Measurements from ENCODE around the gene DDHD1. TPM values are rescaled to one million over a fixed set of nuclear protein-coding genes. Genes with fewer than 3 reads are reported as not detected.

DDHD1 gene
- polyA plus RNA-seq, 1 of the 3 experiments (the other 2 are of a cell fraction), result 1.9 TPM

GRCh38 chr14:53174918-53175317 is 21.8 kb upstream of the DDHD1 start:
- peak; percentile 63 for DNase-seq
- H3K4me2 ChIP-seq, result no peak overlapping the region
- H3K9me2 ChIP-seq, result no peaks in the 10 kb centered on the region
- ChIA-PET POLR2A (interaction anchor here (1.0 kb wide), 1 partner anchor 22 kb away, joined by 3 read pairs; no protein-coding TSS in a partner anchor), CTCF (interaction anchor here (1.0 to 1.2 kb wide), 2 partner anchors 9 to 131 kb away, joined by 3 read pairs; no protein-coding TSS in a partner anchor)
- no peak overlapping the region for H3K9ac ChIP-seq
- H2AFZ ChIP-seq (ENCODE audit: low read depth), result no peak overlapping the region
- no peaks in the 10 kb centered on the region for H3K9me3 ChIP-seq
- no peaks in the 10 kb centered on the region; the same call in 1 of the 2 replicates for H3K27me3 ChIP-seq (ENCODE audit: insufficient read depth)
- H3K4me1 ChIP-seq (ENCODE audit: control insufficient read depth in 1 of 2, insufficient read depth in 2 of 2, low read depth in 1 of 2, low read length in 1 of 2), result peaks cover 0 to 7% of the 10 kb centered on the region in 2 experiments; a peak in 2 of 4 replicates
- H3K4me3 ChIP-seq (ENCODE audit: low read depth in 2 of 2, low read length in 1 of 2), result no peak overlapping the region
- H3K79me2 ChIP-seq (ENCODE audit: insufficient read depth), result no peaks in the 10 kb centered on the region
- 7% methylated on average over 4 of the region's 4 CpGs for WGBS (ENCODE audit: low lambda C conversion rate)
- no peaks in the 10 kb centered on the region for H4K20me1 ChIP-seq (ENCODE audit: insufficient read depth)
- no peak overlapping the region for H3K27ac ChIP-seq (ENCODE audit: low read depth in 2 of 2, low read length in 1 of 2)
- no peaks in the 10 kb centered on the region for H3K36me3 ChIP-seq (replicated peaks in 1 of 2; ENCODE audit: control insufficient read depth in 1 of 2, insufficient read depth in 2 of 2, low read length in 1 of 2)
- H3F3A ChIP-seq (replicated peaks; ENCODE audit: insufficient read depth), result no peaks in the 10 kb centered on the region
- TF ChIP-seq JUND (IDR thresholded peaks at IDR 0.05) (no peak), USF2 (IDR thresholded peaks at IDR 0.05; ENCODE audit: borderline replicate concordance, low read depth, low read length) (no peak), MAX (IDR thresholded peaks at IDR 0.05; ENCODE audit: low read depth) (no peak), TEAD4 (IDR thresholded peaks at IDR 0.05; ENCODE audit: borderline replicate concordance, insufficient read depth) (no peak), CHD2 (IDR thresholded peaks at IDR 0.05; ENCODE audit: low read length, partially characterized antibody) (peak; percentile 65), TCF12 (IDR thresholded peaks at IDR 0.05) (peak; percentile 33), RCOR1 (IDR thresholded peaks at IDR 0.05; ENCODE audit: low read length) (peak; percentile 98), EP300 (IDR thresholded peaks at IDR 0.05; ENCODE audit: borderline replicate concordance in 1 of 2, low read depth in 1 of 2, low read length in 1 of 2) (peak in 1 of 2 experiments; percentile 89; a peak in 2 of 4 replicates), RFX5 (IDR thresholded peaks at IDR 0.05; ENCODE audit: low read length) (no peak), NFIC (IDR thresholded peaks at IDR 0.05; ENCODE audit: borderline replicate concordance) (no peak), SMC3 (IDR thresholded peaks at IDR 0.05; ENCODE audit: low read depth, low read length) (no peak), RAD21 (IDR thresholded peaks at IDR 0.05; ENCODE audit: low read length) (0 out of 2 replicates have a peak, but pooled peaks have one; percentile 11), GATA2 (CRISPR knock-in tag; IDR thresholded peaks at IDR 0.05) (peak; percentile 93), FOXJ3 (CRISPR knock-in tag; IDR thresholded peaks at IDR 0.05) (peak; percentile 70), MXI1 (IDR thresholded peaks at IDR 0.05; ENCODE audit: low read depth, low read length) (peak; percentile 29; the same call in 1 of the 2 replicates)

- H2AFZ ChIP-seq (ENCODE audit: low read depth), result no peak overlapping the region
- H3K9me3 ChIP-seq, result no peaks in the 10 kb centered on the region
- H3K4me3 ChIP-seq (ENCODE audit: low read depth in 2 of 2, low read length in 1 of 2), result no peak overlapping the region
- POLR2A ChIA-PET, result no interaction called here
- H3K79me2 ChIP-seq (ENCODE audit: insufficient read depth), result no peaks in the 10 kb centered on the region
- H3K36me3 ChIP-seq (replicated peaks in 1 of 2; ENCODE audit: control insufficient read depth in 1 of 2, insufficient read depth in 2 of 2, low read length in 1 of 2), result no peaks in the 10 kb centered on the region
- WGBS (ENCODE audit: low lambda C conversion rate), result 91% methylated on average over 9 of the region's 9 CpGs
- no peak overlapping the region for H3K27ac ChIP-seq (ENCODE audit: low read depth in 2 of 2, low read length in 1 of 2)
- CTCF ChIA-PET, result interaction anchor here (1.1 kb wide), 1 partner anchor 17 kb away, joined by 3 read pairs; no protein-coding TSS in a partner anchor
- H3K9me2 ChIP-seq, result no peaks in the 10 kb centered on the region
- no peak for DNase-seq
- no peak overlapping the region for H3K4me2 ChIP-seq
- no peaks in the 10 kb centered on the region for H3F3A ChIP-seq (replicated peaks; ENCODE audit: insufficient read depth)
- no peaks in the 10 kb centered on the region for H3K4me1 ChIP-seq (ENCODE audit: control insufficient read depth in 1 of 2, insufficient read depth in 2 of 2, low read depth in 1 of 2, low read length in 1 of 2)
- H3K9ac ChIP-seq, result no peak overlapping the region
- H3K27me3 ChIP-seq (ENCODE audit: insufficient read depth), result no peaks in the 10 kb centered on the region
- H4K20me1 ChIP-seq (ENCODE audit: insufficient read depth), result no peaks in the 10 kb centered on the region
- no peak for TF ChIP-seq FOXM1 (IDR thresholded peaks at IDR 0.05; ENCODE audit: low read depth)
- no peak for TF ChIP-seq POLR2AphosphoS5 (IDR thresholded peaks at IDR 0.05; ENCODE audit: low read depth, low read length)
- no peak for TF ChIP-seq TAF1 (IDR thresholded peaks at IDR 0.05; ENCODE audit: borderline replicate concordance, low read depth, low read length)
- no peak for TF ChIP-seq RFX5 (IDR thresholded peaks at IDR 0.05; ENCODE audit: low read length)
- no peak for TF ChIP-seq RCOR1 (IDR thresholded peaks at IDR 0.05; ENCODE audit: low read length)
- no peak for TF ChIP-seq REST (IDR thresholded peaks at IDR 0.05; ENCODE audit: low read depth, low read length)
- TF ChIP-seq USF2 (IDR thresholded peaks at IDR 0.05; ENCODE audit: borderline replicate concordance, low read depth, low read length), result no peak
- TF ChIP-seq ZBTB33 (IDR thresholded peaks at IDR 0.05; ENCODE audit: borderline replicate concordance, low read depth), result no peak
- TF ChIP-seq SMC3 (IDR thresholded peaks at IDR 0.05; ENCODE audit: low read depth, low read length), result no peak
- TF ChIP-seq RAD21 (IDR thresholded peaks at IDR 0.05; ENCODE audit: low read length), result no peak
- no peak for TF ChIP-seq FOXJ3 (CRISPR knock-in tag; IDR thresholded peaks at IDR 0.05)
- no peak for TF ChIP-seq NFIC (IDR thresholded peaks at IDR 0.05; ENCODE audit: borderline replicate concordance)
These were observed 15.7 kb upstream of the DDHD1 start for GRCh38 chr14:53168786-53169185.

All from SK-N-SH (cell line).